GM19452 (cell line): Measurements from ENCODE around the gene MAD1L1.

Experiments used
- ATAC-seq: cut with Tn5 transposase; IDR thresholded peaks from one replicate; pipeline ENCODE4 v1.9.1; 2021; ENCODE audit not compliant: unreplicated experiment

Gene MAD1L1

DNA sequence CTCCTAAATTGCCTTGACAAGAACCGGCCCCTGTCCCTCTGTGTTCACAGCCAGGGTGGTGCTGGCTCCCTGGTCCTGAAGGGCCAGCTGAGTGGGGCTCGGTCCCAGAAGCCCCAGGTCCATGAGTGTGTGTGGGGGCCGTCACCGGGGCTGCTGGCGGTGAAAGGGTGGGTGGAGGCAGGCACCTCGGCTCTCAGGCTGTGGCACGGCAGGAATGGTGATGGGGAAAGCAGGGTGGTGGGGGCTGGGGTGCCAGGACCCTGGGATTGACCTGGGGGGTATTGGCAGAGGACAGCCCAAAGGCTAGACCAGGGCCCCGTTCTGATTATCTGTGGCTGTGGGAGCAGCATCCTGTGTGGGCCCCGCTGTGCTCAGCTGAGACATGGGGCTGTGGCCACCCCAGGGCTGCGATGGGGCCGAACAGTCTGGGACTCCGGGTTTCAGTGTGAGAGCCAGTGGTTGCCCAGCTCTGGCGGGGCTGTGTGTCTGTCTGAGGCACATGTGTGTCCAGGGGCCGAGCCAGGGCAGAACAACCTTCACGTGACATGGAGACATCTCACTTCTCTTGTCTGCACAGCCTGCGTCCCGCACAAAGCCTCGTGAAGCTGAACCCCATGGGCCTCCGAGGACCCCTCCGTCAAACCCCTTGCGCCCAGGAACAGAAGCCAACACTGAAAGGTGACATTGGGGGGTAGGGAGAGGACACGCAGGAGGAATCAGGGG is 418.5 kb downstream of the MAD1L1 start:
- no peak for ATAC-seq

DNA sequence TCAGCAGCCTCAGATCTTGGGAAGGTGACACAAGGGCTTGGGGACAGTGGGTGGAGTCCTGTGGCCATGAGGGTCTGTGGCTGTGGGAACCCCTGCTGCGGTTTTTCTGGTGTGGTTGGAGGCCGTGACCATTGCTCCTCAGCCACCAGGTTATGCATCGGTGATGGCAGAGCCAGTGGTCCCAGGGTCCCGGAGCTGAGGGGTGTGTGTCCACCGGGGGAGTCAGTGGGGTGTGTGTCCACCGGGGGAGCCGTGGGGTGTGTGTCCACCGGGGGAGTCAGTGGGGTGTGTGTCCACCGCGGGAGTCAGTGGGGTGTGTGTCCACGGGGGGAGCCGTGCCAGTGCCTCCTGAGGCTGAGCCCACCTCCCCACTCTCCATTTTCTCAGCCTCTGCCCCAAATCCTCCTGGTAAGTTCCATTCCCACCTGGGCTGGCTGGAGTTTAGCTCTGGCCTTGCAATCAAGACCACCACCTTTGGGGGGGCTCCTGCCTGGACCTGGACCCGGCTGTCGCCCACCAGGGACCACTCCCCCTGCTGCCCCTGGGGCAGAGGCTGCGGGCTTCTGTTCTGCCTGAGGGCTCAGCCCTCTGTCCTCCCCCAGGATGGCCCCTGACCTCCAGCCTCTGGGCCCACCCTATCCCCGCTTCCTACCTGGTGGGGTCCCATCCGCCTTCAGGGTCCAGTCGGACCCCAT is 419.2 kb downstream of the MAD1L1 start:
- no peak for ATAC-seq

GRCh38 chr7:1812509-1813393 is 420.0 kb downstream of the MAD1L1 start:
- ATAC-seq, result no peak

DNA sequence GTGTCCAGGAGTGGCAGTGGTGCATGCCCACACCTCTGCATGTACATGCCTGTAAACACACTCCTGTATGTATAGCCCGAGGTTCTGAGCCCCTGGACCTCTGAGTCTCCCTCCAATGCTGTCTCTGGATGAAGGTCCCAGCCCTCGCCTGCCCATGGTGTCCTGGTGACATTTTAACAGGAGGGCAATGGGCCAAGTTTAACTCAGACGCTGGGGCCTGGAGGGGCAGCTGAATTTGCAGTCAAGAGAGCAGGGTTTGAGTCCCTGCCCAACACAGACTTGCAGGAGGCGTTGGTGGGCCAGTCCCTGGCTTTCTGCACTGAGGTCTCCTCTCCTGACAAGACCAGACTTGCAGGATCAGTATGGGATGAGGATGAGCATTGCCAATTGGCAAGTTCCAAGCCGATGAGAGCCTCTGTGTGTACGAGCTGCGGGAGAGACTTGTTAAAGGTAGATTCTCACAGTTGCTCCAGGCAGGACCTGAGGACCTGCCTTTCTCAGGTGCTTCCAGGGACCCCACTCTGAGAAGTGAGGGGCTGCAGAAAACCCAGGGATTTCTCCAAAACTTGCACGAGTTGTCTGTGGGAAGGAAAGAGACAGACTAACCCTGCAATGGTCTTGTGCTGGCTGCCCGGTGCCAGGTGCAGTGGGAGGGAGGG is 420.8 kb downstream of the MAD1L1 start:
- no peak for ATAC-seq

- ATAC-seq, result no peak
Observed at GRCh38 chr7:1810961-1811849, 421.5 kb downstream of the MAD1L1 start.

DNA sequence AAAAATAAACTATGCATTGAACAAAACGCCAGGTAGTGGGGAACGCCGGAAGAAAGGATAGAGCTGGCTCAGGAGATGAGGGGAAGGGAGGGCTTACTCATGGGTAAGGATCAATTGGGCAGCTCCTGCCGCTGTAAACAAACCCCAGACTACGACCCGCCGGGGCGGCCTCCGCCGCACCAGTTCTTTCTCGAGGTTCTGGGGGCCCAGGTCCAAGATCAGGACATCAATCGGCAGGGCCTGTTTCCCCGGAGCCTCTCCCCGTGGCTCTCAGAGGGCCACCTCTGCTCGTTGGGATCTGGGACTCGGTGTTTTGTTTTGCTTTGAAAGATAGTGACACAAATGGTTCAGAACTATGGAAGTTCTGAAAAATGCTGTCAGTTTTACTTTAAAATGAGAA is 422.2 kb downstream of the MAD1L1 start:
- no peak for ATAC-seq

GRCh38 chr7:1809601-1810258 is 423.0 kb downstream of the MAD1L1 start:
- no peak for ATAC-seq

- ATAC-seq, result no peak
Observed at GRCh38 chr7:1809070-1809469, 423.7 kb downstream of the MAD1L1 start.

GRCh38 chr7:1807821-1808600 is 424.7 kb downstream of the MAD1L1 start:
- no peak for ATAC-seq

DNA sequence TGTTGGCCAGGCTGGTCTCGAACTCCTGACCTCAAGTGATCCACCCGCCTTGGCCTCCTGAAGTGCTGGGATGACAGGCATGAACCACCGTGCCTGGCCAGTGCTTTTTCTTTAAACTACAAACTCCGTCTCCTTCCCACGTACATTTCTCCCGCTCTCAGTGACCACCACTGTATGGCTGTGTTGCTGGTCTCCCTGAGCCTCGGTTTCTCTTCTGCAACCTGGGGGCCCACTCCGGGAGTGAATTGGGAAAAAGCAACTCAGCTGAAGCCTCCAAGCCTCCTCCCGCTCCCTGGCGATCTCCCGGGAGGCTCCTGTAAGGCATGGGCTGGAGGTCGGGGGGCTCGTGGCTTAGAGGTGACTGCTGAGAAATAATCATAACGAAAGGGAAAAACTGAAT is 426.4 kb downstream of the MAD1L1 start:
- no peak for ATAC-seq

- ATAC-seq, result no peak
Observed at GRCh38 chr7:1804310-1804709, 428.4 kb downstream of the MAD1L1 start.

GRCh38 chr7:1802899-1803298 is 429.8 kb downstream of the MAD1L1 start:
- ATAC-seq, result no peak

DNA sequence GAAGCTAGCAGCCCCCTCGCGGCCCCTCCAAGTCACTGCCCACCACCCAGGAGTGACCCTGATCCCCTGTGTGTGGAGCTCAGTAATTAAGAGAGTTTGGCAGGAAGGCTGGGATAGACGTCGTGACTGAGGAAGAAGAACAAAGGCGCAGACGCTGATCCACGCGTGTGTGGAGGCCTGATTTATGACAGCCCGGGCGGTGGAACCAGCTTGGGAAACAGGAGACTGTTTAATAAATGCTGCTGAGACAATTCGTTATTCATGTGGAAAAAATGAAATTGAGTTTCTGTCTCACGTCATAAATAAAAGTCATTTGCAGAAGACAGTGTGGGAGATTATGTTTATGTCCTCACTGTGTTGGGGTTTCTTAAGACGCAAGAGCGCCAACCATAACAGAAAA is 431.8 kb downstream of the MAD1L1 start:
- no peak for ATAC-seq

- ATAC-seq, result no peak
Observed at GRCh38 chr7:1798191-1798590, 434.6 kb downstream of the MAD1L1 start.

GRCh38 chr7:1794888-1795542 is 437.7 kb downstream of the MAD1L1 start:
- ATAC-seq, result no peak

DNA sequence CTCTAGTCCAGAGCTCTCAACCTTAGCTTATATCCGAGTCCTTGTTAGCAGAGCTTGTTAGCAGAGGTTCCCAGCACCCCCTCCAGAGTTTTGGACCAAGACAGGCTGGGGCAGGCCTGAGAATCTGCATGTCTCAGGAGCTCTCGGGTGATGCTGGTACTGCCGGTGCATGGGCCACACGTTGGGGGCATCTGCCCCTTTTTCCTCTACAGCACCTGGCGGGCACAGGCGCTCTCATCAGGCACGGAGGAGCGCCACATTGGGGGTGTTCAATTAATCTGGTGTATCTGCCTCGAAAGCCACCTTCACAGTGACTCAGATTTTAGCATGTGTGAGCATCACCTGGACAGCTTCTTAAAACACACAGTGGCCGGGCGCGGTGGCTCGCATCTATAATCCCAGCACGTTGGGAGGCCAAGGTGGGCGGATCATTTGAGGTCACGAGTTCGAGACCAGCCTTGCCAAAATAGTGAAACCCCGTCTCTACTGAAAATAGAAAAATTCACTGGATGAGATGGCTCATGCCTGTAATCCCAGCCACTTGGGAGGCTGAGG is 445.0 kb downstream of the MAD1L1 start:
- no peak for ATAC-seq

DNA sequence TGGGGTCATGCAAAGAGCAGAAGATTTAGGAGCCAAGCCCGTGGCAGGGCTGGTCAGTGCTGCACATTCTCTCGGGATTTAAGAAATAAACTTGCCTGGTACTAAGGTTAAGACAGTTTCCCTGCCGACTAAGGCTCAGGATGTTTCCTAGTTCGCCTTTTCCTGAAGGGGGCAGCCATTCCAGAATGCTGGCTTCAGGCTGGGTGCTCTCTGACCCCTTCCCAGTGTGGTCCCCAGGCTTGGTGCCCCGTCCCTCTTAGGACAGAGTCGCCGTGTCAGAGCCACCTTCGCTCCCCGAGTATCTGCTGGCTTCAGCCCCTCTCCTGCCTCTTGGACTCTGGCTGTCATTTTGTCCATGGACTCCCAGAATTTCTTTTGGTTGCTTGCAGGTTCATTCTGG is 445.5 kb downstream of the MAD1L1 start:
- no peak for ATAC-seq

DNA sequence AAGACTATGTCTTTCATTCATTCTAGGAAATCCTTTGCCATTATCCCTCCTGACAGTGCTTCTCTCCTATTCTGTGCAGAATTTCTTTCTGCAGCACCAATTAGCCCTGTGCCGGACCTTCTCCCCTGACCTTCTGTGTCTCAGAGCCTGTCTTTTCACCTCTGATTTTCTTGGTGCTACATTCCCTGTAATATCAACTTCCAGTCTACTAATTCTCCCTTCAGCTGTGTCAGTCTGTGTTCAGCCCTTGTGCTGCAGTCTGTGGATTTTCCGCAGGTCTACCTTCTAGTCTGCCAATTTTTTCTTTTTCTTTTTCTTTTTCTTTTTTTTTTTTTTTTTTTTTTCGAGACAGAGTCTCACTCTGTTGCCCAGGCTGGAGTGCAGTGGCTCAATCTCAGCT is 446.9 kb downstream of the MAD1L1 start:
- ATAC-seq, result no peak
